ENCODE results near the gene C1orf226. TPM values are rescaled to one million over a fixed set of nuclear protein-coding genes. Genes with fewer than 3 reads are reported as not detected.

C1orf226 gene
- total and polyA plus RNA-seq, 2 of the 8 experiments (the other 6 are each of a cell fraction or from before 2014, with no cell fraction given), result 8.2 to 18.8 TPM

DNA sequence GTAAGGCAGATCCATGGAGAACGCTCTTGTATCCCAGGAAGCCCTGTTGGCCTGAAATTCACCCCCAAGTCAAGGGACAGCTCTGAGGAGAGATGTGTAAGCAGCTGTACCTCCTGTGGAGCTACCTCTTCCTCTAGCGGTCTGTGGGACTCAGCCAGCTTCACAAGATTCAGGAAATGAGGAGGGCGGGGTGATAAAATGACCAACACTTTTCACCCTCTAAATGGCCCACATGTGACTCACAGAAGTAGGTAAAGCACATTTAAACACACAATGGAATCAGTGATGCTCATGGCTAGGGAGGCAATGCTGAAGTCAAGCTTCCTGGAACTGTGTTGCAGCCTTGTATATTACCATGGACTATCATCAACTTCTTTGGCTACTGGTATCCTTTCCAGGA is 30.5 kb downstream of the C1orf226 start, which contains the start of gene SH2D1B (continued):
- no peak for TF ChIP-seq CEBPB (IDR thresholded peaks at IDR 0.05; ENCODE audit: low read depth, low read length)
- no peak for TF ChIP-seq POLR2A (IDR thresholded peaks at IDR 0.05; ENCODE audit: control extremely low read depth in 1 of 2, low read depth in 2 of 2, low read length in 2 of 2)
- no peak for TF ChIP-seq HDAC6 (IDR thresholded peaks at IDR 0.05; ENCODE audit: low read depth, low read length)

Data from H1 (cell line).